ENCODE data around the gene POLR2M.

The POLR2M gene

GRCh38 chr15:57706405-57707209 is at the start of gene POLR2M:
POLR2M (plus strand) TSS chr15:57706714; CDS start chr15:57706843, 129 bp downstream.
- peak within 1 kb of the TSS; percentile 92 for H3K4me3 ChIP-seq (ENCODE audit: low read length)
- peak; percentile 96 for DNase-seq (ENCODE audit: low read depth)
- TF ChIP-seq CTCF (conservative IDR thresholded peaks at IDR 0.05; ENCODE audit: low read depth, low read length), result no peak

- DNase-seq (ENCODE audit: low read depth), result no peak
- TF ChIP-seq CTCF (conservative IDR thresholded peaks at IDR 0.05; ENCODE audit: low read depth, low read length), result no peak
- no peak overlapping the region for H3K4me3 ChIP-seq (ENCODE audit: low read length)
Observed at GRCh38 chr15:57657619-57658018, 48.9 kb upstream of the POLR2M start.

GRCh38 chr15:57662091-57662744 is 44.3 kb upstream of the POLR2M start:
- DNase-seq (ENCODE audit: low read depth), result no peak
- no peak overlapping the region for H3K4me3 ChIP-seq (ENCODE audit: low read length)
- no peak for TF ChIP-seq CTCF (conservative IDR thresholded peaks at IDR 0.05; ENCODE audit: low read depth, low read length)

- no peak for TF ChIP-seq CTCF (conservative IDR thresholded peaks at IDR 0.05; ENCODE audit: low read depth, low read length)
- no peak for DNase-seq (ENCODE audit: low read depth)
- no peak overlapping the region for H3K4me3 ChIP-seq (ENCODE audit: low read length)
Observed at GRCh38 chr15:57662802-57663201, 43.7 kb upstream of the POLR2M start.

- no peak overlapping the region for H3K4me3 ChIP-seq (ENCODE audit: low read length)
- DNase-seq (ENCODE audit: low read depth), result no peak
- TF ChIP-seq CTCF (conservative IDR thresholded peaks at IDR 0.05; ENCODE audit: low read depth, low read length), result no peak
Observed at GRCh38 chr15:57663262-57663661, 43.3 kb upstream of the POLR2M start.

- no peak overlapping the region for H3K4me3 ChIP-seq (ENCODE audit: low read length)
- no peak for DNase-seq (ENCODE audit: low read depth)
- no peak for TF ChIP-seq CTCF (conservative IDR thresholded peaks at IDR 0.05; ENCODE audit: low read depth, low read length)
Observed at GRCh38 chr15:57665194-57665593, 41.3 kb upstream of the POLR2M start.

GRCh38 chr15:57665939-57666338 is 40.6 kb upstream of the POLR2M start:
- no peak overlapping the region for H3K4me3 ChIP-seq (ENCODE audit: low read length)
- TF ChIP-seq CTCF (conservative IDR thresholded peaks at IDR 0.05; ENCODE audit: low read depth, low read length), result no peak
- DNase-seq (ENCODE audit: low read depth), result no peak
